Glomerular visceral epithelial cell (primary cell): ENCODE data around the gene PIGZ.

Source experiments
- DNase-seq: peaks from one replicate; pipeline ENCODE4 v3.0.0-alpha.2; 2016; ENCODE audit errors: extremely low spot score

Gene PIGZ

GRCh38 chr3:197001972-197002700 lies 33.5 kb upstream of the PIGZ start:
- DNase-seq: no peak

- no peak for DNase-seq
Observed at GRCh38 chr3:197001106-197001971, 32.7 kb upstream of the PIGZ start.

- DNase-seq: no peak
Observed at GRCh38 chr3:197000211-197000610, 31.6 kb upstream of the PIGZ start.

- no peak for DNase-seq
Observed at GRCh38 chr3:196998966-196999760, 30.5 kb upstream of the PIGZ start.

- DNase-seq: no peak
Observed at GRCh38 chr3:196997311-196997710, 28.7 kb upstream of the PIGZ start.

GRCh38 chr3:196996454-196997265 lies 28.0 kb upstream of the PIGZ start:
- no peak for DNase-seq

GRCh38 chr3:196995646-196996355 lies 27.2 kb upstream of the PIGZ start:
- no peak for DNase-seq

- DNase-seq: no peak
Observed at GRCh38 chr3:196995027-196995426, 26.4 kb upstream of the PIGZ start.

- DNase-seq: no peak
Observed at GRCh38 chr3:196994056-196994455, 25.4 kb upstream of the PIGZ start.

GRCh38 chr3:196992461-196993065 lies 23.9 kb upstream of the PIGZ start:
- no peak for DNase-seq

- DNase-seq: no peak
Observed at GRCh38 chr3:196991581-196992460, 23.2 kb upstream of the PIGZ start.

- DNase-seq: no peak
Observed at GRCh38 chr3:196990601-196991007, 22.0 kb upstream of the PIGZ start.

- no peak for DNase-seq
Observed at GRCh38 chr3:196989721-196990262, 21.2 kb upstream of the PIGZ start.

- DNase-seq: no peak
Observed at GRCh38 chr3:196988241-196989029, 19.8 kb upstream of the PIGZ start.

GRCh38 chr3:196987022-196987421 lies 18.4 kb upstream of the PIGZ start:
- DNase-seq: no peak

- DNase-seq: no peak
Observed at GRCh38 chr3:196985954-196986885, 17.6 kb upstream of the PIGZ start.

- DNase-seq: no peak
Observed at GRCh38 chr3:196985298-196985697, 16.7 kb upstream of the PIGZ start.
